PC-3 (cell line): Measurements from ENCODE around the gene ANO7. TPM values are rescaled to one million over a fixed set of nuclear protein-coding genes. Genes with fewer than 3 reads are reported as not detected.

ENCODE experiments used
- ATAC-seq: fragments of 200-7000 bp; cut with Tn5 transposase; 2 replicates; pipeline ENCODE4 v1.9.1; 2020; ENCODE audit warnings: mild to moderate bottlenecking, moderate library complexity
- BruUV-seq: library from RNA; stranded (reverse); fragments of 400-500 nt; replicated peaks from 2 replicates; lab custom pipeline; 2021; lab: Mats Ljungman, UMichigan
- CTCF ChIA-PET: fragments of 300-600 bp; sonication (Branson Sonifier 250); formaldehyde crosslinking; loops from one replicate; lab custom pipeline; 2022; ENCODE audit warnings: antibody characterized with exemption; lab: Charles Lee
- POLR2A ChIA-PET: fragments of 300-600 bp; sonication (Branson Sonifier 250); formaldehyde crosslinking; loops from one replicate; lab custom pipeline; 2022; ENCODE audit warnings: antibody characterized with exemption; ENCODE audit not compliant: unreplicated experiment; lab: Charles Lee
- DNase-seq: peaks from one replicate; pipeline ENCODE4 v3.0.0-alpha.2; 2015
- H2AFZ ChIP-seq: fragments of 300-600 bp; sonication (generic); 2 replicates; pipeline ENCODE4 v1.6.0; 2016; ENCODE audit warnings: antibody characterized with exemption, low read length
- H3F3A ChIP-seq: fragments of 300-600 bp; sonication (generic); one replicate; pipeline ENCODE4 v1.6.0; 2017; ENCODE audit warnings: antibody characterized with exemption, low read length, control low read depth, mild to moderate bottlenecking; ENCODE audit not compliant: unreplicated experiment
- H3K27ac ChIP-seq: fragments of 300-600 bp; sonication (generic); 2 replicates; pipeline ENCODE4 v1.5.1; 2016; ENCODE audit warnings: mild to moderate bottlenecking, low read length
- H3K27me3 ChIP-seq: fragments of 300-600 bp; sonication (generic); 2 replicates; pipeline ENCODE4 v1.6.1; 2016; ENCODE audit warnings: low read length, mixed read lengths
- H3K36me3 ChIP-seq: fragments of 300-600 bp; sonication (generic); 2 replicates; pipeline ENCODE4 v1.6.1; 2016; ENCODE audit warnings: low read depth, mixed run types, low read length, mixed read lengths
- H3K4me1 ChIP-seq: fragments of 300-600 bp; sonication (generic); 2 replicates; pipeline ENCODE4 v1.5.1; 2016; ENCODE audit warnings: low read length; ENCODE audit not compliant: insufficient read depth
- H3K4me2 ChIP-seq: fragments of 300-600 bp; sonication (generic); 2 replicates; pipeline ENCODE4 v1.6.0; 2016; ENCODE audit warnings: low read length
- H3K4me3 ChIP-seq: fragments of 300-600 bp; sonication (generic); 2 replicates; pipeline ENCODE4 v1.5.1; 2016; ENCODE audit warnings: mild to moderate bottlenecking, low read length, mixed read lengths
- H3K79me2 ChIP-seq: fragments of 300-600 bp; sonication (generic); 2 replicates; pipeline ENCODE4 v1.6.1; 2017; ENCODE audit warnings: low read length, mixed read lengths
- H3K9ac ChIP-seq: fragments of 300-600 bp; sonication (generic); 2 replicates; pipeline ENCODE4 v1.6.0; 2016; ENCODE audit warnings: mild to moderate bottlenecking, low read length
- H3K9me2 ChIP-seq: fragments of 300-600 bp; sonication (generic); replicated peaks from 2 replicates; pipeline ENCODE4 v1.6.1; 2016; ENCODE audit warnings: mixed run types, low read length, mixed read lengths
- H3K9me3 ChIP-seq: fragments of 300-600 bp; sonication (generic); 2 replicates; pipeline ENCODE4 v1.6.1; 2016; ENCODE audit warnings: low read length, mixed read lengths
- H4K20me1 ChIP-seq: fragments of 300-600 bp; sonication (generic); 2 replicates; pipeline ENCODE4 v1.6.1; 2016; ENCODE audit warnings: low read length, mixed read lengths
- EZH2 ChIP-seq: fragments of 300-600 bp; sonication (generic); IDR thresholded peaks from one replicate; pipeline ENCODE4 v1.6.1; 2017; ENCODE audit warnings: antibody characterized with exemption, mild to moderate bottlenecking, low read length; ENCODE audit not compliant: unreplicated experiment
- EZH2phosphoT487 ChIP-seq: fragments of 300-600 bp; sonication (generic); IDR thresholded peaks from 2 replicates; pipeline ENCODE4 v1.6.1; 2018; ENCODE audit warnings: mild to moderate bottlenecking, antibody characterized with exemption, low read length, borderline replicate concordance
- intact Hi-C: fragments of 100-400 bp; cut with micrococcal nuclease; formaldehyde crosslinking; loops from 2 replicates; pipeline ENCODE4 v1.9.0; 2023
- total RNA-seq: library from RNA; depleted of rRNA; stranded (reverse); fragments of >200 nt; gene quantifications from 2 replicates; pipeline ENCODE4 v1.2.3, GENCODE V29; 2014
- TF ChIP-seq, protein P1 (sequence below): fragments of 300-600 bp; sonication (generic); conservative IDR thresholded peaks from 2 replicates; pipeline ENCODE4 v1.5.1; 2017; ENCODE audit warnings: antibody characterized with exemption, low read depth, mild to moderate bottlenecking, low read length

ANO7 gene
- total RNA-seq, 1 experiment from 2014 or later: 2.6 TPM

DNA sequence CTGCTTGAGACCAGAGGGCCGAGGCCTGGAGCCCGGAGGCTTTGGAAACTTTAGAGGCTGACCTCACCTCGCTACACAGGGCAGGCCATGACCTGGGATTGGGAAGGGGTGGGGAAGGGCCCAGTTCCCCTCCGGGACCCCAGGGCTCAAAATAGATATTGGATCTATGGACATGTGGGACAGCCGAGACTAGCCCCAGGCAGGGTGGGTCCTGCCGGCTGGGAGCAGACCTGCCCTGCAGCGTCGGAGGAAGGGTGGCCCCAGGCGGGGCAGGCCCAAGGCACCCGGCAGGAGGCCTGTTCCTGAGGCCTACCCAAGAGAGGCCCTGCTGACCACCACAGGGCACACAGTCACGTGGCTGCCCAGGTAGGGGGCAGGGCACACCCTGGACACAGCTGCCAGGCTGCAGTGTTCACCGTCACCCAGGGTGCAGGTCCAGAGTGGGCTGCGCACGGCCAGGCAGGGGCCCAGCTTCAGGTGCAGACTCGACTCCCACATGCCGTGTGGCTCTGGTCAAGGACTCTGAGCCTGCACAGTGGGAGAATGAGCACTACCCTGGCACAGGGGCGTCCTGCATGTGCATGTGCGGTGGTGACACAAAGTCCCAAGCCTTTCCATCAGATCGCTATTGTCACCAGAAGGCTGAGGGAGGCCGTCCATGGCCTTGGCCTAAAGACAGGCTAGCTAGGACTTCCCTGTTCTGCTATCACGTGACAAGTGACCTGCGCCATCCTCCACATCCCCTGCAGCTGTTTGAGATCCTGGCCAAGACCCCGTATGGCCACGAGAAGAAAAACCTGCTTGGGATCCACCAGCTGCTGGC is 13.2 kb downstream of the ANO7 start:
- CTCF ChIA-PET: no interaction called here
- no TSS peak for BruUV-seq

DNA sequence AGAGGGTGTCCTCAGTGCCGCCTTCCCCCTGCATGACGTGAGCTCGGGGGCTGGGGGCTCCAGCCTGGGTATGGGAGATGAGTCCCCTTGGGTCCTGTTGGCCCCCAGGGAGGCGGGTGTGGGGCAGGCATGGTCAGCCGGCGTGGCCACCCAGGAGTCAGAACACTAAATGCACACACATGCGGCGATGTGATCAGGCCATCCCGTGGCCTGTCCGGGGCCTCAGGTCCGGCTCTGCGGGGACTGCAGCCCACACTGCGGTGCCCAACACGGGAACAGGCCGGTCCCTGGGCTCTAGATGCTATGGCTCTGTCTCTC is 13.8 kb downstream of the ANO7 start:
- Histone ChIP-seq H3K4me2 (no peak overlapping the region), H3F3A (no peaks in the 10 kb centered on the region), H3K4me1 (no peaks in the 10 kb centered on the region), H3K9ac (no peak overlapping the region), H2AFZ (no peak overlapping the region), H3K27ac (no peak overlapping the region), H3K36me3 (no peaks in the 10 kb centered on the region), H3K27me3 (no peaks in the 10 kb centered on the region), H3K79me2 (no peaks in the 10 kb centered on the region), H3K4me3 (no peak overlapping the region), H4K20me1 (no peaks in the 10 kb centered on the region), H3K9me2 (no peaks in the 10 kb centered on the region), H3K9me3 (no peaks in the 10 kb centered on the region)
- TF ChIP-seq EZH2phosphoT487 (no peak), EZH2 (no peak)
- TF ChIP-seq, protein P1, sequence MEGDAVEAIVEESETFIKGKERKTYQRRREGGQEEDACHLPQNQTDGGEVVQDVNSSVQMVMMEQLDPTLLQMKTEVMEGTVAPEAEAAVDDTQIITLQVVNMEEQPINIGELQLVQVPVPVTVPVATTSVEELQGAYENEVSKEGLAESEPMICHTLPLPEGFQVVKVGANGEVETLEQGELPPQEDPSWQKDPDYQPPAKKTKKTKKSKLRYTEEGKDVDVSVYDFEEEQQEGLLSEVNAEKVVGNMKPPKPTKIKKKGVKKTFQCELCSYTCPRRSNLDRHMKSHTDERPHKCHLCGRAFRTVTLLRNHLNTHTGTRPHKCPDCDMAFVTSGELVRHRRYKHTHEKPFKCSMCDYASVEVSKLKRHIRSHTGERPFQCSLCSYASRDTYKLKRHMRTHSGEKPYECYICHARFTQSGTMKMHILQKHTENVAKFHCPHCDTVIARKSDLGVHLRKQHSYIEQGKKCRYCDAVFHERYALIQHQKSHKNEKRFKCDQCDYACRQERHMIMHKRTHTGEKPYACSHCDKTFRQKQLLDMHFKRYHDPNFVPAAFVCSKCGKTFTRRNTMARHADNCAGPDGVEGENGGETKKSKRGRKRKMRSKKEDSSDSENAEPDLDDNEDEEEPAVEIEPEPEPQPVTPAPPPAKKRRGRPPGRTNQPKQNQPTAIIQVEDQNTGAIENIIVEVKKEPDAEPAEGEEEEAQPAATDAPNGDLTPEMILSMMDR: no peak
- BruUV-seq: no TSS peak
- no peak for DNase-seq
- ChIA-PET POLR2A (no interaction called here), CTCF (no interaction called here)
- intact Hi-C loops: no loop called here
- ATAC-seq: no peak

More for the DNA sequence above, 13.2 kb downstream of the ANO7 start:
- no peak for ATAC-seq
- H3K27me3 ChIP-seq: no peaks in the 10 kb centered on the region
- H3K9me3 ChIP-seq: no peaks in the 10 kb centered on the region
- H3K4me3 ChIP-seq: no peak overlapping the region
- no peak overlapping the region for H3K27ac ChIP-seq
- H3K36me3 ChIP-seq: no peaks in the 10 kb centered on the region
- TF ChIP-seq EZH2phosphoT487 (no peak), EZH2 (no peak)
- no peaks in the 10 kb centered on the region for H4K20me1 ChIP-seq
- H3K9me2 ChIP-seq: no peaks in the 10 kb centered on the region
- no peaks in the 10 kb centered on the region for H3K79me2 ChIP-seq
- no peak overlapping the region for H3K9ac ChIP-seq
- no peak for DNase-seq
- H2AFZ ChIP-seq: no peak overlapping the region
- intact Hi-C loops: no loop called here
- no peak overlapping the region for H3K4me2 ChIP-seq
- no peaks in the 10 kb centered on the region for H3K4me1 ChIP-seq
- no peaks in the 10 kb centered on the region for H3F3A ChIP-seq
- POLR2A ChIA-PET: no interaction called here

DNA sequence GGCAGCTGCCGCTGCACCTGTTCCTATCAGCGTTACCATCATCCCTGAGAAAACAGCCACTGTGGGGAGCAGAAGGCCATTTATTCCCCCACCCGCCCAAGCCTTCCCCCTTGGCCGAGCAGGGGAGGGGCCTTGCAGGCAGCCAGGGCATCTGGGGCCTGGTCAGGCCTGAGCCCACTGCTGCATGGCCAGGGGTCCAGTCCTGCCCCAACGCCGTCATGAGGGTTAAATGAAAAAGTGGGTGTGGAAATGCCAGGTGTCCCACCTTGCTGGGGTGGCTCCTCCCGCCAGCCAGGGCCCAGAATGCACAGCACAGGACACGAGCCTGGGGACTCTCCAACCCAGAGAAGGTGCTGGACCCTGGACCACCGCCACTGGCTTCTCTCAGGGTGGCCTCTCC is 14.2 kb downstream of the ANO7 start:
- POLR2A ChIA-PET: no interaction called here
- intact Hi-C loops: no loop called here

More for the DNA sequence above, 14.2 kb downstream of the ANO7 start:
- Histone ChIP-seq H2AFZ (no peak overlapping the region), H3K4me2 (no peak overlapping the region), H3K9me3 (no peaks in the 10 kb centered on the region), H3K9ac (no peak overlapping the region), H3K36me3 (no peaks in the 10 kb centered on the region), H3K9me2 (no peaks in the 10 kb centered on the region), H3K4me3 (no peak overlapping the region), H4K20me1 (no peaks in the 10 kb centered on the region), H3K27ac (no peak overlapping the region), H3K27me3 (no peaks in the 10 kb centered on the region), H3K79me2 (no peaks in the 10 kb centered on the region), H3F3A (no peaks in the 10 kb centered on the region), H3K4me1 (no peaks in the 10 kb centered on the region)
- ATAC-seq (no peak), DNase-seq (no peak)
- TF ChIP-seq EZH2phosphoT487 (no peak), EZH2 (no peak)
- TF ChIP-seq, protein P1: no peak
- CTCF ChIA-PET: no interaction called here
- BruUV-seq: no TSS peak
